ENCODE measurements around the gene COL25A1.
"Not testable (repeated sequence)": the region's sequence is repeated elsewhere in the genome, so short reads cannot be mapped to it uniquely, and the experiment has no call there.

COL25A1 gene

GRCh38 chr4:108900018-108900580, 402.4 kb downstream of the COL25A1 start:
- no peak for DNase-seq

GRCh38 chr4:108893468-108893867, 409.0 kb downstream of the COL25A1 start:
- no peak for DNase-seq

- DNase-seq, result no peak
Observed at GRCh38 chr4:108891896-108892590, 410.4 kb downstream of the COL25A1 start.

- DNase-seq, result no peak
Observed at GRCh38 chr4:108890484-108890881, 412.0 kb downstream of the COL25A1 start.

- DNase-seq, result no peak
Observed at GRCh38 chr4:108889696-108890483, 412.6 kb downstream of the COL25A1 start.

GRCh38 chr4:108888769-108889168, 413.7 kb downstream of the COL25A1 start:
- DNase-seq, result no peak

- no peak for DNase-seq
Observed at GRCh38 chr4:108887034-108887433, 415.4 kb downstream of the COL25A1 start.

- no peak for DNase-seq
Observed at GRCh38 chr4:108885211-108885610, 417.2 kb downstream of the COL25A1 start.

GRCh38 chr4:108884596-108884995, 417.9 kb downstream of the COL25A1 start:
- no peak for DNase-seq

GRCh38 chr4:108881986-108882385, 420.5 kb downstream of the COL25A1 start:
- no peak for DNase-seq

GRCh38 chr4:108881190-108881589, 421.3 kb downstream of the COL25A1 start:
- DNase-seq, result no peak

- DNase-seq, result no peak
Observed at GRCh38 chr4:108878806-108879205, 423.7 kb downstream of the COL25A1 start.

- DNase-seq, result no peak
Observed at GRCh38 chr4:108877821-108878220, 424.6 kb downstream of the COL25A1 start.

GRCh38 chr4:108874806-108875205, 427.7 kb downstream of the COL25A1 start:
- no peak for DNase-seq

- DNase-seq, result not testable (repeated sequence)
Observed at GRCh38 chr4:108869970-108870369, 432.5 kb downstream of the COL25A1 start.

- DNase-seq, result no peak
Observed at GRCh38 chr4:108868606-108869227, 433.7 kb downstream of the COL25A1 start.

- DNase-seq, result no peak
Observed at GRCh38 chr4:108867476-108867875, 435.0 kb downstream of the COL25A1 start.

- DNase-seq, result no peak
Observed at GRCh38 chr4:108861334-108861733, 441.1 kb downstream of the COL25A1 start.

GRCh38 chr4:108854786-108855185, 447.7 kb downstream of the COL25A1 start:
- DNase-seq, result no peak

GRCh38 chr4:108852691-108853090, 449.8 kb downstream of the COL25A1 start:
- no peak for DNase-seq

- no peak for DNase-seq
Observed at GRCh38 chr4:108851366-108851765, 451.1 kb downstream of the COL25A1 start.

- DNase-seq, result no peak
Observed at GRCh38 chr4:108850219-108850649, 452.2 kb downstream of the COL25A1 start.

- no peak for DNase-seq
Observed at GRCh38 chr4:108849611-108850168, 452.8 kb downstream of the COL25A1 start.
